HG03196 (cell line): ENCODE measurements around the gene RUFY3.
"Not testable (repeated sequence)": the region's sequence is repeated elsewhere in the genome, so short reads cannot be mapped to it uniquely, and the experiment has no call there.

ENCODE experiments used
- ATAC-seq: cut with Tn5 transposase; IDR thresholded peaks from one replicate; pipeline ENCODE4 v1.9.1; 2021; ENCODE audit not compliant: unreplicated experiment

The RUFY3 gene

DNA sequence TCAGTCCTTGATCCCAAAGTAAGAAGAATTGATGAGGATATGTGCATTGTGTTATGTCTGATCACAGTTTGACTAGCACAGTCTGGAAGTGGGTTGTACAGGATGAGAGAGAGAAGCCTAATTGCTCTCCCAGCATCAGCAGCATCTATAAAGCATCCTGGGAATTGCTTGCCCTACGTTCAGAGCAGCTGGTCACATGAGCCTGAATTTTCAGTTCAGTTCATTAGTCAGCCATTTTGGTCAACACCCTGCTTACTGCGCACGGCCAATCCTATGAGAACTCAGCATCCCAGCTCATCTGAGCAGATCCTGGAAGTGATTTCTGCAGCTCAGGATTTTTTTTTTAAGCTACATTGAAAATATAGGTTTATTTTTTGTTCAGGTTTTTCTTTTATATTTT, at the start of gene RUFY3:
Gene RUFY3, plus strand, starts transcription at position 218 of the 400 bp plus-strand sequence. CDS start 610 bp downstream, outside the sequence.
- ATAC-seq, result no peak

DNA sequence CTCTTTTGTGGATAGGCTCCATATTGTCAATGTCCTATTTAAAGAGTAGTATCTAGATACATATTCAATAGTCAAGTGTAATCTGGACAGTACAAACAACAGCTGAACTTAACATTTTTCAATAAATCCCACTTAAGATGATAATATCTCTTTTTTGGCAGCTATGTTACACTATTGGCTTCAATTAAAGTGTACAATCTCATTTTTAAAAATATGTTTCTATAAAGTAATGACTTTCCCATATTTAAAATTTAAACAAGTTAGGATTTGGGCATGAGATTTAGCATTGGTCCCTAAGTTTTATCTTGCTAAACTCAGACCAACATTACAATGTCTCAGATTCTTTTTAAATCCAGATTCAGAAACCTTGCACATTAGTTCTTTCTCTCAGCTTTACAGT, 47.6 kb upstream of the RUFY3 start:
- ATAC-seq, result no peak

DNA sequence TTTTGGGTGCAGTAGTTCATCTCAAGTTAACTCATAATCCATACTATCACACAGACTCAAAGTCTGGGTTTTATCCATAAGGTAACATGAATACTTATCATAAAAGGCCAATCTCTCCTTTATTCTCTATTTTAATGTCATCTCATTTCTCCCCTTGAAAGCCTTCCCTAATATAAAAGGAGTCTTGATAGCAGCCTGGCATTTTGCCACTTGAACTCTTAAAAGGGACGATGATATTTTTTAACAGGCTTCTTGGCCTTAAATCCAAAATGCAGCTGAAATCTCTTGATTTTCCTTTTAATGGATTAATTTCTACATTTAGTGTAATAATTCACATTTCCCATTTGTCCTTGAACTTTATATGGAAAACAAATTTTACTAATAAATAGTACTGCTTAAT, 47.0 kb upstream of the RUFY3 start:
- ATAC-seq, result no peak

GRCh38 chr4:70676554-70677090, 45.1 kb upstream of the RUFY3 start:
- no peak for ATAC-seq

GRCh38 chr4:70678383-70678999, 43.3 kb upstream of the RUFY3 start:
- ATAC-seq, result peak; percentile 71

DNA sequence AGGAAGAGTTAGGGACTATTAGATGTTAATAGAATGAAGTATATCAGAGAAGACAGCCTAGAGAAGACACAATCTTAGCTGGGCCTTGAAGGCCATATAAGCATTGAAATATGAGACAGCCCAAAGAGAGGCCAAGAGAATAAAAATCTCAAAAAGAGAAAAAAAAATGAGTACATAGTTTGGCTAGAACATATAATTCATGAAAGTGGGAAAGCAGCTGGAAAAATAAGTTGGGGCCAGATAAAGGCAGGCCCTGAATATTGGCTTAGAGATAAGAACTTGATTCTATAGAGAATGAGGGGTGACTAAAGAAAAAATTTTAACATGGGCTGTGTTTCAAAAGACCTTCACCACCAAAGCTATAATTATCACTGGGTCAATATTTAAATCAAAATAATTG, 40.8 kb upstream of the RUFY3 start:
- no peak for ATAC-seq

GRCh38 chr4:70681704-70682103, 40.1 kb upstream of the RUFY3 start:
- no peak for ATAC-seq

DNA sequence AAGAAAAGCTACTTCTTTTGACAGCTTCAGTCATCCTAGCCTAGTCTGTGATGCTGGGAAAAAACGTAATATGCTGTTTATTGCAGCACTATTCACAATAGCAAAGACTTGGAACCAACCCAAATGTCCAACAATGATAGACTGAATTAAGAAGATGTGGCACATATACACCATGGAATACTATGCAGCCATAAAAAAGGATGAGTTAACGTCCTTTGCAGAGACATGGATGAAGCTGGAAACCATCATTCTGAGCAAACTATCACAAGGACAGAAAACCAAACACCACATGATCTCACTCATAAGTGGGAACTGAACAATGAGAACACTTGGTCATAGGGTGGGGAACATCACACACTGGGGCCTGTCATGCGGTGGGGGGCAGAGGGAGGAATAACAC, 39.6 kb upstream of the RUFY3 start:
- ATAC-seq, result not testable (repeated sequence)

DNA sequence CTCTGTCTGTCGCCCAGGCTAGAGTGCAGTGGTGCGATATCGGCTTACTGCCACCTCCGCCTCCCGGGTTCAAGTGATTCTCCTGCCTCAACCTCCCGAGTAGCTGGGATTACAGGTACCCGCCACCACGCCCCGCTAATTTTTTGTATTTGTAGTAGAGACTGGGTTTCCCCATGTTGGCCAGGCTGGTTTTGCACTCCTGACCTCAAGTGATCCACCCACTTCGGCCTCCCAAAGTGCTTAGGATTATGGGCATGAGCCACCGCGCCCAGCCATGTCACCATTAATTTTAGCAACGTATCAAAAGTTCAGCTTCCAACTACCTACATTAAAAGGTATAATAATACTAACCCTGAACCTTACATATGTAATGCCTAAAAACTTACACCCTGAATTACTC, 34.4 kb upstream of the RUFY3 start:
- no peak for ATAC-seq

DNA sequence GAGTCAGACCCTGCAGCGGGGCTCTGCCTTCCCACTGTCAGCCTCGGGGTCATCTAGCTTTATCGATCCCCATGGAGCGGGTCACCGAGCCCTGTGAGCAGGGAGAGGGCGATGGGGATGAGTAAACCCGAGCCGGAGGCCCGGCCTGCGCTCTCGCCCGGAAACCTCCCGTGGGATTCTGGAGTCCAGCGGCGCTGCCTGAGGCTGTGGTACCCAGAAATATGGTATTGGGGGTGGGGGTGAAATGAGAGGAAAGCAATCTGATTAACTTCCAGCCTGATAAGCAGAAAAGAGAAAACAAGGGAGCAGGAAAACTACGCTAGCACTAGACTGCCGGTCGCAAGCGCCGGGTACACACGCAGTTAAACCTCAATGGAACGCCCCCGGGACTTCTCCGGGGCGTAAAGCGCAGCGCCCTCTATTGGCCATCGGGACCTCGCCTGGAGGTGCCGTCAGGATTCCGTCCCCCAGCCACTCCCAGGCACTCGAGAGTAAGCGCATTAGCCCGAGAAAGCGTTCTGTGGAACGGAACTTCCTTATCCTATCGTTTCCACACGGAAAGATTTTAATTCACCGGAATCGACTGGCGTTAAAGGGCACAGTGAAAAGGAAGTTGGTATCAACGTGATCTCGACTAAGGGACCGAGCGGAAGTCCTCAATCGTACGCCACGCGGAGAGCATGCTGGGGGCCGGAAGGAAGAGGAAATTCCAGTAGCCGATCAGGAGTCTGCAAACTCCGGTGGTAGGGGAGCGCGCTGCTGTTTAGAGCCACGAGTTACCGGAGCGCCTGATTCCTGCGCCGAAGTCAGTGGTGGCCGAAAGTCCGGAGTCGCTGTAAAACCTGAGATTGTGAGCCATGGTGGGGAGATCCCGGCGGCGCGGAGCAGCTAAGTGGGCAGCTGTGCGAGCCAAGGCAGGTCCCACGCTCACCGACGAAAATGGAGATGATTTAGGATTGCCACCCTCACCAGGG, 33.7 kb upstream of the RUFY3 start, which contains the start of gene UTP3:
Gene UTP3, plus strand, starts transcription at position 712 of the 974 bp plus-strand sequence. Its CDS starts 146 bp downstream, at position 858.
- ATAC-seq, result peak; percentile 96

GRCh38 chr4:70688795-70689231, 33.0 kb upstream of the RUFY3 start:
- peak; percentile 1 for ATAC-seq

DNA sequence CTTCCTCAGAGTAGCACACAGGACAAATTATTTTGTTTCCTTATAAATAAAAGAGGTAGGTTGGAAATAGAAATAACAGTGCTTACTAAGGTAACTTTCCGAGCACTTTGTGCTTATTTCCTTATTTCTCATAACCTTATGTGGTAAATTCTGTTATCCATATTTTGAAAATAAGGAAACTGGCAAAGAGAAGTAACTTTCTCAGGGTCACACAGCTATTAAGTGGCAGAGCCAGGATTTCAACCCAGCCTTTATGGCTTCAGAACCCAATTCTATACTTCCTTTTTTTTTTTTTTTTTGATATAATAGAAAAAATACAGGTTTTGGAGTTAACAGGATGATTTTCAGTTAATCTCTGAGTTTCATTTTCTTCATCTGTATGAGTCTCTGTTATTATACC, 30.1 kb upstream of the RUFY3 start:
- no peak for ATAC-seq

GRCh38 chr4:70694633-70695032, 27.1 kb upstream of the RUFY3 start:
- ATAC-seq, result not testable (repeated sequence)

DNA sequence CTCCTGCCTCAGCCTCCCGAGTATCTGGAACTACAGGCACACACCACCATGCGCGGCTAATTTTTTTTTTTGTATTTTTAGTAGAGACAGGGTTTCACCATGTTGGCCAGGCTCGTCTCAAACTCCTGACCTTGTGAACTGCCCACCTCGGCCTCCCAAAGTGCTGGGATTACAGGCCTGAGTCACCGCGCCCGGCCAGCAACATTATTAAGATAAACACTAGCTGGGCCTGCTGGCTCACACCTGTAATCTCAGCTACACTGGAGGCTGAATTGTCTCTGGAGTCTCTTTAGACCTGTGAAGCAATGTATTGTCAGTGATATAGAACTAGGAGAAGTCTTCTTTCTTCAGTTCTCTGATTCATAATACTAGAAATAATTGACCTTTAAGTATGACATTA, 23.3 kb upstream of the RUFY3 start:
- ATAC-seq, result not testable (repeated sequence)

GRCh38 chr4:70700712-70701111, 21.1 kb upstream of the RUFY3 start:
- ATAC-seq, result no peak

GRCh38 chr4:70701271-70701670, 20.5 kb upstream of the RUFY3 start:
- no peak for ATAC-seq

DNA sequence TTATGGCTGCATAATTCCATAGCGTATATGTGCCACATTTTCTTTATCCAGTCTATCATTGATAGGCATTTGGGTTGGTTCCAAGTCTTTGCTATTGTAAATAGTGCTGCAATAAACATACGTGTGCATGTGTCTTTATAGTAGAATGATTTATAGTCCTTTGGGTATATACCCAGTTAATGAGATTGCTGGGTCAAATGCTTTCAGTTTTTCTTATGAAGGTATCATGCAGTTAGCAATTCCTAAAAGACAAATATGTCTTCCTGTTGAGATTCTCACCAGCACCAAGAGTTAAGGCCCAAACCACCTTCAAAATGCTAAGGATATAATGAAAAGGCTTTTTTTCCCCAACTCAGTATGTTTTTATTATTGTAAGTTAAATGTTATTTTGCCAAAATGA, 19.2 kb upstream of the RUFY3 start:
- ATAC-seq, result not testable (repeated sequence)

DNA sequence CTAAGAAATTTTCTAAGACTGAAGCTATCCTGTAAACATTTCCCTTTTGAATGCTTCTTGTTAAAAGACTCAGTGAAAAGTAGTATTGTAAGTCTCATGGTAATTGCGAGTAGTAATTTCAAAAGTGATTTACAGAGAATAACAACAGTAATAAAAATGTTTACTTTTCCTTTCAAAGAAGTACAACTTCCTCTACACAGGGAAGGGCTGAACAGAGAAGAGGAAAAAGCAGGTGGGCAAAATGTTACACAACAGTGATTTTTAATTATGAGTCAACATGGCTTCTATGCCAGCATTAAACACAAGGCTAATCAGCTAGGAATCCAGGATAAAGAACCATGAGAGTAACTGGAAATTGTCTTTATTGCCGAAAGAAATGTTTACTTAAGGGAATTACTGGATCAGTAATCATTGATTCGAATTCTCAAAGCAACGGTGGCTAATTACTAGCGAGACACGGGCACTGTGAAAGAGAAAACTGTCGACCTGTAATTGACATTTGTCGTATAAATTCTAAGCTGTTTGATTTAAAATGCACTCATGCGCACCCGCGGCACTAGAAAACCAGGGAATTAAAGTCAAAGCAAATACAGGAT, 18.0 kb upstream of the RUFY3 start:
- ATAC-seq, result no peak

DNA sequence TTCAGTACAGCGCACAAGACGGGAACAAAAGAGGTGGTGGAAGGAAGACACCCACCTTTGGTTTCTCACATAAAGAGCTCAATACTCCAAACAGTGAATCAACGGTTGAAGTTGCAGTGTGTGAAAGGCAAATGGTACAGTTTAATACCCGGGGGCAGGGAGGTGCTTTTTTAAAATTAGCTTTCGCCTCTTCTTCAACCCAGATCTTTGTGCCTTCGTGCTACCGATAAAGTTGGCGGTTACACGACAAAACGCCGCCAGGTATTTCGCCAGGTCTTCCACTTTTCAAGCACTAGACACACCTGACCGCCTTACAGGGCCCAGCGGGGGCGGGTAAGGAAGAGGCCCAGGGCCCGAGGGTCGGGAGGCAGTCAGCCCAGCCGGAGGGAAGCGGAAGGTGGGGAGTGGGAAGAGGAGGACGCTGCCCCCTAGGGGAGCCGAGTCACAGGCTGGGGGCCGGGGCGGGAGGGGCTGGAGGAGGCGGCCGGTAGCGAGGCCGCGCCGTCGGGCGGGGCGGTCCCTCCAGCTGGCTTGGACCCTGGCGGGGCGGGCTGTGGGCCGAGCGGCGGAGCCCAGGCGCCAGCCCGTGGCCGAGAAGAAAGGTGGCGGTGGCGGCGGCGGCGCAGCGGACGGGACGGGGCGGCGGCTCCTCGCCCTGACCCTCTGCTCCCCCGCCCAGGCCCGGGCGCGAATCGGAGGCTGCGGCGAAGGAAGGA, 17.4 kb upstream of the RUFY3 start:
- peak; percentile 65 for ATAC-seq

GRCh38 chr4:70704931-70705182, 16.9 kb upstream of the RUFY3 start:
- ATAC-seq, result peak; percentile 34
